Osteocyte (in vitro differentiated cells): ENCODE results near the gene PIP4K2B. TPM values are rescaled to one million over a fixed set of nuclear protein-coding genes. Genes with fewer than 3 reads are reported as not detected.
"Not testable (repeated sequence)": the region's sequence is repeated elsewhere in the genome, so short reads cannot be mapped to it uniquely, and the experiment has no call there.

ENCODE experiments used
- DNase-seq: peaks from one replicate; pipeline ENCODE4 v3.0.0; 2021; ENCODE audit warnings: mixed read lengths; ENCODE audit not compliant: unreplicated experiment; ENCODE audit errors: extremely low spot score
- H3K27ac Mint-ChIP-seq: one replicate; pipeline ENCODE4 v1.8.0; 2021; ENCODE audit warnings: mild to moderate bottlenecking, mixed read lengths; ENCODE audit not compliant: unreplicated experiment
- H3K27me3 Mint-ChIP-seq: one replicate; pipeline ENCODE4 v1.8.0; 2021; ENCODE audit warnings: mixed read lengths; ENCODE audit not compliant: unreplicated experiment
- H3K36me3 Mint-ChIP-seq: one replicate; pipeline ENCODE4 v1.8.0; 2021; ENCODE audit warnings: mixed read lengths; ENCODE audit not compliant: unreplicated experiment
- H3K4me1 Mint-ChIP-seq: one replicate; pipeline ENCODE4 v1.8.0; 2021; ENCODE audit warnings: mixed read lengths; ENCODE audit not compliant: unreplicated experiment
- H3K4me3 Mint-ChIP-seq: one replicate; pipeline ENCODE4 v1.8.0; 2021; ENCODE audit warnings: mild to moderate bottlenecking, moderate library complexity, mixed read lengths; ENCODE audit not compliant: unreplicated experiment
- H3K9me3 Mint-ChIP-seq: one replicate; pipeline ENCODE4 v1.8.0; 2021; ENCODE audit warnings: mixed read lengths; ENCODE audit not compliant: unreplicated experiment
- CTCF ChIP-seq: fragments of 200-600 bp; sonication (generic); IDR thresholded peaks from 2 replicates; pipeline ENCODE4 v1.5.0; 2021; ENCODE audit warnings: antibody characterized with exemption, mild to moderate bottlenecking, moderate library complexity
- total RNA-seq: library from RNA; stranded (reverse); gene quantifications from 2 replicates; pipeline ENCODE4 v1.2.1, GENCODE V29; 2021

The PIP4K2B gene
- total RNA-seq, 1 donor from 2014 or later, result 77.4 TPM

DNA sequence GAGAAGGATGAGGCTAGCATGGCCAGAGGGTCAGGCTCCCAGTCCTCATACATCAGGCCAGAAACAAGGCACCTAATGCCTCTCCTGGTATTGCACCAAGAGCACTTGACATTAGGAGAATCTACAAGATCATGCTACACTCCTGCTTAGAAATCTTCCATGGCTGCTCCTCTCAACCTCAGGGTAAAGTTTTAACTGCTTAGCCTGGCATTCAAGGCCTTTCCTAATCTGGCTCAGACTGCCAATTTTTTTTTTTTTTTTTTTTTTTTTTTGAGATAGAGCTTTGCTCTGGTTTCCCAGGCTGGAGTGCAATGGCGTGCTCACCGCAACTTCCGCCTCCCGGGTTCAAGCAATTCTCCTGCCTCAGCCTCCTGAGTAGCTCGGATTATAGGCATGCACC, 8.2 kb downstream of the PIP4K2B start:
- Mint-ChIP-seq H3K4me1 (peaks cover 28% of the 10 kb centered on the region), H3K9me3 (no peaks in the 10 kb centered on the region), H3K27ac (peak overlapping the region; percentile 35), H3K4me3 (no peak overlapping the region), H3K36me3 (peaks cover 14% of the 10 kb centered on the region), H3K27me3 (no peaks in the 10 kb centered on the region)
- no peak for DNase-seq
- no peak for TF ChIP-seq CTCF

- Mint-ChIP-seq H3K27ac (peak overlapping the region; percentile 52), H3K36me3 (peaks cover 17% of the 10 kb centered on the region), H3K4me1 (peaks cover 26% of the 10 kb centered on the region)
- not testable (repeated sequence) for H3K4me3 Mint-ChIP-seq, H3K9me3 Mint-ChIP-seq, H3K27me3 Mint-ChIP-seq, DNase-seq
These were observed 9.1 kb downstream of the PIP4K2B start for GRCh38 chr17:38790148-38790707.

DNA sequence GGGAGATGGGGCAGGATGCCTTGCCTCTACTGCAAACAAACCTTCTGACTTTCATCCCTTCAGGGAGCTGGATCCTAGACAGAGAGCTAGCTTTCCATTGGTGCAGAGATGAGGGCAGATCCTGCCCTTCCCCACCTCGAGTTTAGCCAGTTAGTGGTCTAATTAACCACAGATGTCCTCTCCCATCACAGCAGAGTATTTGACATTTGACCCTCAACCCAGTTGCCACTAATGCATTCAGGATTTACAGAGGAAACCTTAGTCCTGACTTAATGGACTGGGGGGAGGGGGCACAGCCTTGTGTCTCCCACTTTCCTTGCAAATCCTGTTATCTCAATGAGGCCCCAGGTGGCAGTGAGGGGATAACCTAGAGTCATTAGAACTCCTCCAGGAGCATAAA, 10.2 kb downstream of the PIP4K2B start:
- Mint-ChIP-seq H3K4me3 (no peak overlapping the region), H3K27ac (peak overlapping the region; percentile 52), H3K4me1 (peaks cover 26% of the 10 kb centered on the region), H3K9me3 (no peaks in the 10 kb centered on the region), H3K27me3 (no peaks in the 10 kb centered on the region), H3K36me3 (peaks cover 21% of the 10 kb centered on the region)
- no peak for TF ChIP-seq CTCF
- DNase-seq, result no peak

DNA sequence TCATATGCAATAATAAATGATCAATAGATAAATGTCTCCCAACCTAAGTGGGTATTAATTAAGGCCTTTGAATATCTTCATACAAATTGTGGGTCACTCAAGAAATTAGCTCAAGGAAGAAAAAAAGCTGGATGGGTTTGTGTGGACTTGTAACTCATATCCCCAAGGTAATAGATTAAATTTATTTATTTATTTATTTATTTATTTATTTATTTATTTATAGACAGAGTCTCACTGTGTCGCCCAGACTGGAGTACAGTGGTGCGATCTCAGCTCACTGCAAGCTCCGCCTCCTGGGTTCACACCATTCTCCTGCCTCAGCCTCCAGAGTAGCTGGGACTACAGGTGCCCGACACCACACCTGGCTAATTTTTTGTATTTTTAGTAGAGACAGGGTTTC, 11.4 kb downstream of the PIP4K2B start:
- not testable (repeated sequence) for DNase-seq, H3K27me3 Mint-ChIP-seq, H3K9me3 Mint-ChIP-seq, H3K4me3 Mint-ChIP-seq, H3K27ac Mint-ChIP-seq
- Mint-ChIP-seq H3K36me3 (peaks cover 24% of the 10 kb centered on the region), H3K4me1 (peaks cover 26% of the 10 kb centered on the region)

DNA sequence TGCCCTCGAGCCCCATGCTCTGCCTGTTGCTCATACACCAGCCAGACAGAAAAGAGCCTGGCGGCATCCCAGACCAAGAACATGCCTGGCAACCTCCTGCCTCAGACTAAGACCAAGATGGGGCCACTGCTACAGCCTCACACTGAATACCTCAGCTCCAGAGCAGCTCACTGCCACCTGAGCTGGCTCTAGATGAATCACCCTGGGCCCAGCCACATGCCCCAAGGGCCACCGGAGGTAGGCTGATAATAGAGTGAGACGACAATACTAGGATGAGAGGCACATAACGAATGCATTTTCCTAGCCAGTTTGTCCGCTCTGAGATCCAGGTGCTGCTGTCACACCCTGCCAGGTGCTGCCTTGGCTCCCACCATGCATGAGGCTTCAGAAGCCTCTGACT, 13.0 kb downstream of the PIP4K2B start:
- Mint-ChIP-seq H3K4me1 (peaks cover 26% of the 10 kb centered on the region), H3K4me3 (no peak overlapping the region), H3K36me3 (peaks cover 18% of the 10 kb centered on the region), H3K9me3 (no peaks in the 10 kb centered on the region), H3K27me3 (no peaks in the 10 kb centered on the region), H3K27ac (no peak overlapping the region)
- no peak for TF ChIP-seq CTCF
- no peak for DNase-seq

DNA sequence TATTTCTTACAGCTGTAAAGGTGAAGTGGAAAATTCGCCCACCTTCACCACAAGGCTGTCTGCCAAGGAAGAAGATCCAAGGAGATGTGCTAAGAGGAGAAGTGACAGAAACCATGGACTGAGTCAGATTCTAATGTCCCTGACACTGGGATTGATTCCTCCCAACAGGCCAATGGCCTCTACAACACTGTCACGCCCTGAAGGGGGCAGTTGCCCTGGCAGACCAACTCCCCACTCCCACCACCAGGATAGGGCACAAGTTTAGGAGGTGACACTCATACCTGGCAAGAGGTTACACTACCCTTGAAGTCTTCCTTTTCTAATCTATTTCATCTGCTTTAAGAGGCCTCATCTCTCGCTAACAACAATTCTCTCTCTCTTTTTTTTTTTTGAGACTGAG, 16.1 kb downstream of the PIP4K2B start:
- Mint-ChIP-seq H3K9me3 (no peaks in the 10 kb centered on the region), H3K27me3 (no peaks in the 10 kb centered on the region), H3K27ac (no peak overlapping the region), H3K4me1 (no peaks in the 10 kb centered on the region), H3K36me3 (peaks cover 37% of the 10 kb centered on the region), H3K4me3 (no peak overlapping the region)
- no peak for TF ChIP-seq CTCF
- no peak for DNase-seq
